ENCODE data around the gene LPAR3.

Gene LPAR3

GRCh38 chr1:84803604-84804003, 89.4 kb downstream of the LPAR3 start:
- DNase-seq (ENCODE audit: low spot score), result no peak
- no peaks in the 10 kb centered on the region for H3K36me3 Mint-ChIP-seq (ENCODE audit: low read depth)
- H3K9me3 Mint-ChIP-seq, result no peaks in the 10 kb centered on the region
- H3K4me1 Mint-ChIP-seq (ENCODE audit: low read depth), result no peaks in the 10 kb centered on the region
- no peak overlapping the region for H3K27ac Mint-ChIP-seq
- H3K4me3 Mint-ChIP-seq, result no peak overlapping the region
- H3K27me3 Mint-ChIP-seq (ENCODE audit: low read depth), result peaks cover 21% of the 10 kb centered on the region

- H3K36me3 Mint-ChIP-seq (ENCODE audit: low read depth), result no peaks in the 10 kb centered on the region
- no peaks in the 10 kb centered on the region for H3K9me3 Mint-ChIP-seq
- peaks cover 21% of the 10 kb centered on the region for H3K27me3 Mint-ChIP-seq (ENCODE audit: low read depth)
- no peaks in the 10 kb centered on the region for H3K4me1 Mint-ChIP-seq (ENCODE audit: low read depth)
- H3K4me3 Mint-ChIP-seq, result no peak overlapping the region
- no peak overlapping the region for H3K27ac Mint-ChIP-seq
- DNase-seq (ENCODE audit: low spot score), result no peak
These were observed 90.3 kb downstream of the LPAR3 start for GRCh38 chr1:84802567-84803232.

- H3K27ac Mint-ChIP-seq, result no peak overlapping the region
These were observed 92.6 kb downstream of the LPAR3 start for GRCh38 chr1:84800090-84801073.

GRCh38 chr1:84797603-84798002, 95.4 kb downstream of the LPAR3 start:
- Mint-ChIP-seq H3K27ac (no peak overlapping the region), H3K4me1 (ENCODE audit: low read depth) (no peaks in the 10 kb centered on the region)

More at GRCh38 chr1:84800090-84801073, 92.6 kb downstream of the LPAR3 start:
- Mint-ChIP-seq H3K4me1 (ENCODE audit: low read depth) (no peaks in the 10 kb centered on the region), H3K27me3 (ENCODE audit: low read depth) (peaks cover 20% of the 10 kb centered on the region), H3K36me3 (ENCODE audit: low read depth) (no peaks in the 10 kb centered on the region), H3K4me3 (no peak overlapping the region), H3K9me3 (no peaks in the 10 kb centered on the region)
- DNase-seq (ENCODE audit: low spot score), result no peak

GRCh38 chr1:84795966-84796600, 96.9 kb downstream of the LPAR3 start:
- Mint-ChIP-seq H3K4me1 (ENCODE audit: low read depth) (no peaks in the 10 kb centered on the region), H3K27ac (no peak overlapping the region), H3K36me3 (ENCODE audit: low read depth) (no peaks in the 10 kb centered on the region), H3K9me3 (peaks cover 3% of the 10 kb centered on the region), H3K27me3 (ENCODE audit: low read depth) (peaks cover 27% of the 10 kb centered on the region), H3K4me3 (no peak overlapping the region)
- no peak for DNase-seq (ENCODE audit: low spot score)

More at GRCh38 chr1:84797603-84798002, 95.4 kb downstream of the LPAR3 start:
- Mint-ChIP-seq H3K4me3 (no peak overlapping the region), H3K9me3 (peaks cover 1% of the 10 kb centered on the region), H3K27me3 (ENCODE audit: low read depth) (peaks cover 23% of the 10 kb centered on the region), H3K36me3 (ENCODE audit: low read depth) (no peaks in the 10 kb centered on the region)
- no peak for DNase-seq (ENCODE audit: low spot score)

GRCh38 chr1:84795213-84795612, 97.8 kb downstream of the LPAR3 start:
- Mint-ChIP-seq H3K27me3 (ENCODE audit: low read depth) (peaks cover 20% of the 10 kb centered on the region), H3K27ac (no peak overlapping the region), H3K9me3 (peaks cover 3% of the 10 kb centered on the region), H3K4me1 (ENCODE audit: low read depth) (no peaks in the 10 kb centered on the region), H3K4me3 (no peak overlapping the region), H3K36me3 (ENCODE audit: low read depth) (no peaks in the 10 kb centered on the region)
- no peak for DNase-seq (ENCODE audit: low spot score)

- Mint-ChIP-seq H3K27ac (no peak overlapping the region), H3K9me3 (peaks cover 3% of the 10 kb centered on the region), H3K36me3 (ENCODE audit: low read depth) (no peaks in the 10 kb centered on the region), H3K27me3 (ENCODE audit: low read depth) (peaks cover 23% of the 10 kb centered on the region), H3K4me1 (ENCODE audit: low read depth) (no peaks in the 10 kb centered on the region), H3K4me3 (no peak overlapping the region)
- DNase-seq (ENCODE audit: low spot score), result no peak
These were observed 100.6 kb downstream of the LPAR3 start for GRCh38 chr1:84792421-84792820.

- no peaks in the 10 kb centered on the region for H3K4me1 Mint-ChIP-seq (ENCODE audit: low read depth)
- H3K36me3 Mint-ChIP-seq (ENCODE audit: low read depth), result no peaks in the 10 kb centered on the region
- H3K4me3 Mint-ChIP-seq, result no peak overlapping the region
- H3K27ac Mint-ChIP-seq, result no peak overlapping the region
- no peak for DNase-seq (ENCODE audit: low spot score)
- H3K27me3 Mint-ChIP-seq (ENCODE audit: low read depth), result peaks cover 18% of the 10 kb centered on the region
- peaks cover 3% of the 10 kb centered on the region for H3K9me3 Mint-ChIP-seq
These were observed 104.0 kb downstream of the LPAR3 start for GRCh38 chr1:84789014-84789413.

GRCh38 chr1:84785271-84786036, 107.6 kb downstream of the LPAR3 start:
- no peaks in the 10 kb centered on the region for H3K36me3 Mint-ChIP-seq (ENCODE audit: low read depth)
- H3K9me3 Mint-ChIP-seq, result no peaks in the 10 kb centered on the region
- peaks cover 5% of the 10 kb centered on the region for H3K4me1 Mint-ChIP-seq (ENCODE audit: low read depth)
- no peak for DNase-seq (ENCODE audit: low spot score)
- peaks cover 20% of the 10 kb centered on the region for H3K27me3 Mint-ChIP-seq (ENCODE audit: low read depth)
- no peak overlapping the region for H3K4me3 Mint-ChIP-seq
- H3K27ac Mint-ChIP-seq, result no peak overlapping the region

GRCh38 chr1:84782881-84783280, 110.1 kb downstream of the LPAR3 start:
- no peak for DNase-seq (ENCODE audit: low spot score)
- H3K36me3 Mint-ChIP-seq (ENCODE audit: low read depth), result no peaks in the 10 kb centered on the region
- H3K9me3 Mint-ChIP-seq, result no peaks in the 10 kb centered on the region
- peaks cover 15% of the 10 kb centered on the region for H3K27me3 Mint-ChIP-seq (ENCODE audit: low read depth)
- no peak overlapping the region for H3K27ac Mint-ChIP-seq
- peaks cover 11% of the 10 kb centered on the region for H3K4me1 Mint-ChIP-seq (ENCODE audit: low read depth)
- H3K4me3 Mint-ChIP-seq, result no peak overlapping the region

GRCh38 chr1:84781946-84782771, 110.8 kb downstream of the LPAR3 start:
- no peak overlapping the region for H3K27ac Mint-ChIP-seq
- H3K27me3 Mint-ChIP-seq (ENCODE audit: low read depth), result peaks cover 10% of the 10 kb centered on the region
- H3K36me3 Mint-ChIP-seq (ENCODE audit: low read depth), result no peaks in the 10 kb centered on the region
- DNase-seq (ENCODE audit: low spot score), result peak; percentile 68
- H3K4me1 Mint-ChIP-seq (ENCODE audit: low read depth), result peaks cover 11% of the 10 kb centered on the region
- no peaks in the 10 kb centered on the region for H3K9me3 Mint-ChIP-seq
- H3K4me3 Mint-ChIP-seq, result peak overlapping the region; percentile 79

GRCh38 chr1:84780000-84780716, 112.8 kb downstream of the LPAR3 start:
- Mint-ChIP-seq H3K27ac (no peak overlapping the region), H3K9me3 (no peaks in the 10 kb centered on the region), H3K4me3 (no peak overlapping the region), H3K4me1 (ENCODE audit: low read depth) (peaks cover 11% of the 10 kb centered on the region), H3K36me3 (ENCODE audit: low read depth) (no peaks in the 10 kb centered on the region), H3K27me3 (ENCODE audit: low read depth) (peaks cover 10% of the 10 kb centered on the region)
- DNase-seq (ENCODE audit: low spot score), result no peak
